Pons (tissue), 1 donor: ENCODE results near the gene CBS.
"Not testable (repeated sequence)": the region's sequence is repeated elsewhere in the genome, so short reads cannot be mapped to it uniquely, and the experiment has no call there.

ENCODE experiments used
- DNase-seq: peaks from one replicate; pipeline ENCODE4 v3.0.0-alpha.2; 2016; ENCODE audit warnings: low spot score

The CBS gene

GRCh38 chr21:43024439-43025136 is 51.0 kb downstream of the CBS start:
- no peak for DNase-seq

- DNase-seq, result no peak
Observed at GRCh38 chr21:43023175-43023574, 52.5 kb downstream of the CBS start.

- DNase-seq, result no peak
Observed at GRCh38 chr21:43021756-43022600, 53.7 kb downstream of the CBS start.

- no peak for DNase-seq
Observed at GRCh38 chr21:43021191-43021590, 54.4 kb downstream of the CBS start.

DNA sequence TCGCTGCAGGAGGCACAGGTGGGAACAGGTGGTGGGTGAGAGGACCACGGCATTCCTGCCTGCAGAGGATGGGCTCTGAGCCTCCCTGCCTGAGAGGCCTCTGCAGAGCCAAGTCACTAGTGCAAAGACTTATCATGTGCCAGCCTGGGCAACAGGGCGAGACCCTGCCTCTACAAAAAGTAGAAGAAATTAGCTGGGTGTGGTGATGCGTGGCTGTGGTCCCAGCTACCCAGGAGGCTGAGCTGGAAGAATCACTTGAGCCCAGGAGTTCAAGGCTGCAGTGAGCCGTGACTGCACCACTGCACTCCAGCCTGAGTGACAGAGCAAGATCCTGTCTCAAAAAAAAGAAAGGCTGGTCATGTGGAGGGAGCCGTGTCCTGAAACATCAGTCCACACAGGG is 54.9 kb downstream of the CBS start:
- DNase-seq, result no peak

GRCh38 chr21:43020177-43020576 is 55.5 kb downstream of the CBS start:
- DNase-seq, result no peak

DNA sequence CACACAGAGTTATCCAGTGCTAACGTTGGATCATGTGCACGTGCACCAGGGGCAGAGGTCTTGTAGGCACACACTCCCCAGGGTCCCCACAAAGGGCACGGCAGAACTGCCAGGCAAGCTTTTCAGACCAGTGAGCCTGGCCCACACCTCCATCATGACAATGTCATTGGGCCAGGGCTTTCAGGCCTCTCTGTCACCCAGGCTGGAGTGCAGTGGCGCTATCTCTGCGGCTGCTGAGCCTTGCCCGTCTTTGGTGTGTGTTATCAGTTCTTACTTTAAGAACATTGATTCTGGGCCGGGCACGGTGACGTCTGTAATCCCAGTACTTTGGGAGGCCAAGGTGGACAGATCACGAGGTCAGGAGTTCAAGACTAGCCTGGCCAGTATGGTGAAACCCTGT is 57.1 kb downstream of the CBS start:
- DNase-seq, result no peak

GRCh38 chr21:43016728-43017127 is 58.9 kb downstream of the CBS start:
- DNase-seq, result no peak

DNA sequence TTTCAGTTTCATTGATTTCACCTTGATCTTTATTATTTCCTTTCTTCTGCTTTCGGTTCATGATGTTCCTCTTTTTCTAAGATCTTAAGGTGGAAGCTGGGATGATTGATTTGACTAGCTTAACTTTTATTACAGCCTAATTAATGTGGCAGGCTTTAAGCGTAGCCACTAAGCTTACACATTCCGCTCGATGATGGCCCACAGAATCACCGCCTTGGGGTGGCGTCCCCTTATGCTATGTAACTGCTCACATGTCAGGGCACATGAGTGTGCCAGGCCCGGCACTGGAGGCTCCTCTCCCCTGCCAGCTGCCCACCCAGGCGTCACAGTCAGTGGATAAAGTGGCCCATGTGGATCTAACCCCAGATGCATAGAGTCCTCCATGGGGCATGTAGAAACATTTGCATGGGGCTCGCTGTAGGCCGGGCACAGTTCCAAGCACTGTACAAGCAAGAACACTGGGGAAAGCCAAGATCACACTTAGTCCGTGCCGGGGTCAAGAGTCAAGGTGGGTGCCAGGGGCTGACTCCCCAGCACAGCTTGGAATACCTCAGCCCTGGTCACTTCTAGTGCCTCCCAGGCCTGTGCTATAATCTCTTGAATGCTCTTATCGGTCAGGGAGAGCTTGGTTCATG is 59.6 kb downstream of the CBS start:
- no peak for DNase-seq

DNA sequence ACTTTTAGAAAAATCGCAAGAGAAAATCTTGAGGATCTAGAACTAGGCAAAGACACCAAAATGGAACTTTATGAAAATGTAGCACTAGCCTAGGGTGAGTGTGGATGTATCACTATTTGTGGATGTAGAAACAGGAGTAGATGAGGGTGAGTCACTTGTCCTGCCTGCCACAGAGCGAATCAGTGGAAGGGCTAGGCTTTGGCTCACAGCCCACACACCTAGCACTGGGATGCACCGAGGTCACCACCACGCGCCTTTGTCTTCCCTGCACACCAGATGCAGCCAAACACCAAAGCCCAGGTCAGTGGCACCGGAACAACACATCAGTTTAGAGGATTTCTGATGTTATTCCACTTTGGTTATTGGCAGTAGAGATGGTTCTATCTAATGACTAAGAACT is 63.0 kb downstream of the CBS start:
- no peak for DNase-seq

DNA sequence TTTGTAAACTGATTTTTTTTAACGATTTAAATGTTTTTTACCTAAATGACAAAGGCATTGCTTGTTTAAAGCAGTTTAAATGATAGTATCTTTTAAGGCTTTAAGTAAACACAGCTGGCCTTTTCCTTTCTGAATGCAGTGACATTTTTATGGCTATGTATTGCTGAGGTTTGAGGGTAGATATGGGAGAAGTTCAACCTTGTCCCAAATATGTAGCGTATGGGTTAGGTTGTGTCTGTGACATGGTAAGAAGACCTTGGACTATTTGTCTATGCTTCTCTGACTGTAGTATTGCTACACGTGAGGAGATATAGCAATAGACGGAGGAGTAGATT is 68.8 kb downstream of the CBS start:
- DNase-seq, result no peak

GRCh38 chr21:43006051-43006873 is 69.4 kb downstream of the CBS start:
- not testable (repeated sequence) for DNase-seq

GRCh38 chr21:43005635-43006034 is 70.0 kb downstream of the CBS start:
- DNase-seq, result no peak

GRCh38 chr21:43004926-43005325 is 70.7 kb downstream of the CBS start:
- DNase-seq, result no peak
